ENCODE measurements around the gene LPCAT1.
A peak's percentile ranks its signal among the peaks of the same experiment; 100 is the strongest.

The LPCAT1 gene

DNA sequence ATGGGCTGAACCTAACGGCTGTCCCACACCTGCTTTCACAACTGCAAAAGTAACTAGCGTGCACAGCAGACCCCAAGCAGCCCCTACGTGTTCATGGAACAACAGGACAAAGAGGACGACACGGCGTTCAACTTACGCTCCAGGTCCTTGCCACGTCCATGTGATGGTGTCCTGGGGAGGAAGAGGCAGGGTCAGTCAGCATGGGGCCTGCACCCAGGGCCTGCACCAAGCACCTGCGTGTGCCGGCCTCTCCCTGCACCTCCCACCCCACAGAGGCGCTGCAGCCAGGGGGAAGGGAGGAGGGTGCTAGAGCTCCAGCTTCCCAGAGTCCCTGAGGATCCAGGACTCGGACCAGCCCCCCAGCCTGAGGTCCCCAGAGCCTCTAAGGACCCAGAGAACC is 43.0 kb downstream of the LPCAT1 start:
- DNase-seq (ENCODE audit: low read depth), result no peak
- TF ChIP-seq, protein P1, sequence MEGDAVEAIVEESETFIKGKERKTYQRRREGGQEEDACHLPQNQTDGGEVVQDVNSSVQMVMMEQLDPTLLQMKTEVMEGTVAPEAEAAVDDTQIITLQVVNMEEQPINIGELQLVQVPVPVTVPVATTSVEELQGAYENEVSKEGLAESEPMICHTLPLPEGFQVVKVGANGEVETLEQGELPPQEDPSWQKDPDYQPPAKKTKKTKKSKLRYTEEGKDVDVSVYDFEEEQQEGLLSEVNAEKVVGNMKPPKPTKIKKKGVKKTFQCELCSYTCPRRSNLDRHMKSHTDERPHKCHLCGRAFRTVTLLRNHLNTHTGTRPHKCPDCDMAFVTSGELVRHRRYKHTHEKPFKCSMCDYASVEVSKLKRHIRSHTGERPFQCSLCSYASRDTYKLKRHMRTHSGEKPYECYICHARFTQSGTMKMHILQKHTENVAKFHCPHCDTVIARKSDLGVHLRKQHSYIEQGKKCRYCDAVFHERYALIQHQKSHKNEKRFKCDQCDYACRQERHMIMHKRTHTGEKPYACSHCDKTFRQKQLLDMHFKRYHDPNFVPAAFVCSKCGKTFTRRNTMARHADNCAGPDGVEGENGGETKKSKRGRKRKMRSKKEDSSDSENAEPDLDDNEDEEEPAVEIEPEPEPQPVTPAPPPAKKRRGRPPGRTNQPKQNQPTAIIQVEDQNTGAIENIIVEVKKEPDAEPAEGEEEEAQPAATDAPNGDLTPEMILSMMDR (IDR thresholded peaks at IDR 0.05; ENCODE audit: low read length, missing control alignments), result no peak
- H3K4me3 ChIP-seq (replicated peaks; ENCODE audit: low read depth, low read length), result no peak overlapping the region

DNA sequence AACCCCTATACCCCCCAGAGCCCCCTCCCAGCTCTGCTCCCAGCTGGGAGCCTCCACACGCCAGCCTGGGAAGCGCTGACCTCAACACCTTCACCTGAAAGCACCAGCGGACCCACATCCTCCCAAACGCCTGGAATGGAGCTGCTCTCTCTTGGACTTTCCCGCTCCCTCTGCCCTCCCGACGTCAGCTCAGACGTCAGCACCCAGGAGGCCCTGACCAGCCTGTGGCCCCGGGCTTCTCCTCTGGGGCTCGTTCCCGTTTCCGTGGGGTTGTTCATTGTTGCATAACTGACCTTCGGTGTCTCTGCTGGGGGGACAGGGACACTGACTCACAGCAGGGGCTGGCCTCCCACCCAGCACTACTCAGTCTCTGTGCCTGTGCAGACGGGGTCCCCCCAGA is 43.5 kb downstream of the LPCAT1 start:
- DNase-seq (ENCODE audit: low read depth), result no peak
- TF ChIP-seq, protein P1 (IDR thresholded peaks at IDR 0.05; ENCODE audit: low read length, missing control alignments), result no peak
- H3K4me3 ChIP-seq (replicated peaks; ENCODE audit: low read depth, low read length), result no peak overlapping the region

DNA sequence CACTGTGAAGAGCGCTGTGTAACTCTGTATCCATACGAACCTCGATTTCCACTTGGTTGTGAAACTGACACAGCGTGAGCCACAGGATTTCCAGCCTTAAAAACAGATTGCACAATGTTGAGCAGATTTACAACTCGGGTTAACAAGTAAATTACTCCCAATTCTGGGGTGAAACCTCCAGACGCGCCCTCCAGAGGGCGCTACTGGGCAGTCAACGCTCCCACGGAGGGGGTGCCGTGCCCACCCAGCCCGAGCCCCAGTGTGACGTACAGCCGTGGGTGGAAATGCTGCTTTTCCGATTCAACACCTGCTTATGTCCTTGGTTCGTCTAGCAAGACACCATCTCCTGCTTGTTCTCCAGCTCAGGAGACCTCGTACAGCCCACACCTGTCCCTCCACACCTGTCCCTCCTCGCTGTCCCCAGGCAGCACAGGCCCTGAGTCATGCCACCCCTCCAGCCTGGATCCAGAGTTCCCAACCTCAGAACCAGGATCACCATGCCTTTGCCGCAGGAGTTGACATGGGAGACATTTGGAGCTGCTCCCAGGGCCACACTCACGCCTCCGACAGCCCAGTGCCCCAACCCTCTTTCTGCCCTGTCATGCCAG is 44.1 kb downstream of the LPCAT1 start:
- TF ChIP-seq, protein P1 (IDR thresholded peaks at IDR 0.05; ENCODE audit: low read length, missing control alignments), result peak; percentile 73
- no peak overlapping the region for H3K4me3 ChIP-seq (replicated peaks; ENCODE audit: low read depth, low read length)
- peak; percentile 70 for DNase-seq (ENCODE audit: low read depth)

DNA sequence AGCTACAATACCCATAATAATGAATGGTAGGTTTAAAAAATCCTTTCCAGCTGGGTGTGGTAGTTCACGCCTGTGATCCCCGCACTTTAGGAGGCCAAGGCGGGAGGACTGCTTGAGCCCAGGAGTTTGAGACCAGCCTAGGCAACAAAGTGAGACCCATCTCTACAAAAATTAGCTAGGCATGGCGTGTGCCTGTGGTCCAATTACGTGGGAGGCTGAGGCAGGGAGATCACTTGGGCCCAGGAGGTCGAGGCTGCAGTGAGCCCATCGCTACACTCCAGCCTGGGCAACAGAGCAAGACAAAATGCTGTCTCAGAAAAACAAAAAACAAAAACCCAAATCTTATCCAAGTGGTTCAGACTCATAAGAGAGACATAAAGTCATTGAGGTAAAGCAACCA is 44.7 kb downstream of the LPCAT1 start:
- DNase-seq (ENCODE audit: low read depth), result no peak
- TF ChIP-seq, protein P1 (IDR thresholded peaks at IDR 0.05; ENCODE audit: low read length, missing control alignments), result no peak
- H3K4me3 ChIP-seq (replicated peaks; ENCODE audit: low read depth, low read length), result no peak overlapping the region

DNA sequence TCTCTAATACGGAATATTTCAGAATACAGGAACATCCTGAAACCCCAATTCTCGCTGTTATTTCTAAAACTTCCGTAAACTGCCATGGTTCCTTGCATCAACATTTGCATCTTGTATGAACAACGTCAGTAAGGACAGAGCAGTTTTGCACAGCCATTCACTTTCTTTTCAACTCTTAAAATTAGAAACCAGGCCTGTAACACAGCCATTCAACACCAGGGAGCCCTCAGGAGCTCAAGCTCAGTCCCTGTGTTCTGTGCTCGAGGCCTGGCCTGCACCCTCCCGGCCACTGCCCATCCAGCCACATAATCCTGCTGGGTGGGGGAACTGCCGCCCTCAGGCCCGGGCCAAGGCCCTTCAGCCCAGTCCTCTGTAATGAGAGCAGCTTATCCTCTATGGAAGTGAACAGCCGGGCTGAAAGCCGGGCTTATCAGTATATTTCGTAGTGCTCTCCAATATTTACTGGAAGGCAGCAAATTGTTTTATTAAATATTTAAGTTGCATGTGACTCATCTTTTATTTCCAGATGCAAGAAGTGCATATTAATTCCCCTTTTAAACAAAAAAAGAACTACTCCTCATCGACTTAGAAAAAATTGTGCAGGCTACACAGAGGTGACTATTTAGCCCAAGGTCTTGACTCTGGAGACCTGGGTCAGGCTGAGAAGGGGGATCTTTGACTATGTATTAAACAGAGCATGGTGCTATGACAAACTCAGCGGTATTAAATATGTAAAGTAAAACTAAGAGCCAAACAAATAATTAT is 45.3 kb downstream of the LPCAT1 start:
- TF ChIP-seq, protein P1 (IDR thresholded peaks at IDR 0.05; ENCODE audit: low read length, missing control alignments), result no peak
- DNase-seq (ENCODE audit: low read depth), result no peak
- no peak overlapping the region for H3K4me3 ChIP-seq (replicated peaks; ENCODE audit: low read depth, low read length)

DNA sequence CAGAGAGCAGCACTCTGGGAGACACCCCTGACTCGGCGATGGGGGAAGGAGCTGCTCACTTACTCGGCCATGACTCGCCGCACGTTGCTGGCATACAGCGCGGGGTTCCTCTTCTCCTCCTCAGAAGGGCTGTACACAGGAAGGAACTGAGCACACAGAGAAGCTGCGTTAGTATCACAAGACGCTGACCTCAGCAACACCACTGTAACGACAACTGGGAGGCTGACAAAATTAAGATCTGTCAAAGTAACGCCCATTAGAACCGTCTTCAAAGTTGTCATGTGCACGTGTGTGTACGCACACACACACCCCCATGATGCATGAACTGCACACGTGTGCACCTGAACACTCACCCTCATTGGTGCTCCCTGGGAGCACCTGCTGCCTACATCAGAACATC is 46.4 kb downstream of the LPCAT1 start:
- H3K4me3 ChIP-seq (replicated peaks; ENCODE audit: low read depth, low read length), result no peak overlapping the region
- no peak for DNase-seq (ENCODE audit: low read depth)
- TF ChIP-seq, protein P1 (IDR thresholded peaks at IDR 0.05; ENCODE audit: low read length, missing control alignments), result no peak

DNA sequence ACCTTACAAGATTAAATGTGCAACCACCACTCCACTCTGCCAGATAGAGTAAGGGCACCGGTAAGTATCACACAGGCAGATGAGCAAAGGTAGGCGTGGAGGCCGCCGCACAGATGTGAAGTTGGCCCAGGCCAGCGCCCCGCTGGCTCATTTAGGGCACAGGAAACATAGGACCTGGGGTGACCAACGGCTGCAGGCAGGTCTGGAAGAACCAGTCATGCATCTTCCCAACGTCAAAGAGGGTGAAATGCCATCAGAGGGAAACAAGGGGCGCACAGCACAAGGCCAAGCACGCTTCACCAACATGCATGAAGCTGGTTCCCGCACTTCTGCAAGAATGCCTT is 46.8 kb downstream of the LPCAT1 start:
- no peak for DNase-seq (ENCODE audit: low read depth)
- TF ChIP-seq, protein P1 (IDR thresholded peaks at IDR 0.05; ENCODE audit: low read length, missing control alignments), result no peak
- no peak overlapping the region for H3K4me3 ChIP-seq (replicated peaks; ENCODE audit: low read depth, low read length)
